HG03066 (cell line): Measurements from ENCODE around the gene AGBL4.
A peak's percentile ranks its signal among the peaks of the same experiment; 100 is the strongest.
"Not testable (repeated sequence)": the region's sequence is repeated elsewhere in the genome, so short reads cannot be mapped to it uniquely, and the experiment has no call there.

Experiments
- ATAC-seq: cut with Tn5 transposase; IDR thresholded peaks from one replicate; pipeline ENCODE4 v1.9.1; 2021; ENCODE audit warnings: low read depth; ENCODE audit not compliant: unreplicated experiment

The AGBL4 gene

DNA sequence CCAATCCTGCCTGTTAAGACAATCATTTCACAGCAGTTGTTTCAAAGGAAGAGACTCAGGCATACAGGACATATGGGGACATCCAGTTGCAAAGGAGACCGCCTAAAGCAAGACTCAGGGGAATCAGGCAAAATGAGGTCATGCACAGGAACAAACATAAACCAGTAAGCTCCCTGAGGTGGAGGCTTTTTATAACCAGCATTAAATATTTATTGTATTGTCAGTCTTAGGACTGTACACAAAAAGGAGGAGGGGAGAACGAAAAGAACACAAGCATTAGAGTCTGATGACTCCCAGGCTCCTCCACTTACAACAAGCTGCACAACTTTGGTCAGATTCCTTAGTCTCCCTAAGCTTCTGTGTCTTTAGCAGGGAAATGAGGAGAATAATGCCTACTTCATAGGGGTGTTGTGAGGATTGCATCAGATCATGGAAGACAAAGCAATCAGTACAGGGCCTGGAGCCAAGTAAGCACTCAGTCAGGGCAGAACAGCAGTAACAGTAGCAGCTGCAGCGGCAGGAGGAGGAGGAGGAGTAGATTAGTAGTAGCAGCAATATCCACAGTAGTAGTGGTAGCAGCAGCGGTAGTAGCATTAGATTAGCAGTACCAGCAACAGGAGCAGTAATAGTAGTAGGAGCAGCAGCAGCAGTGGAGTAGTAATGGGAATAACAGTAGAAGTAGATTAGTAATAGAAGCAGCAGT is 1497.6 kb downstream of the AGBL4 start:
- no peak for ATAC-seq

- ATAC-seq = no peak
Observed at GRCh38 chr1:48524892-48525467, 1498.8 kb downstream of the AGBL4 start.

GRCh38 chr1:48523558-48523957 is 1500.2 kb downstream of the AGBL4 start:
- no peak for ATAC-seq

DNA sequence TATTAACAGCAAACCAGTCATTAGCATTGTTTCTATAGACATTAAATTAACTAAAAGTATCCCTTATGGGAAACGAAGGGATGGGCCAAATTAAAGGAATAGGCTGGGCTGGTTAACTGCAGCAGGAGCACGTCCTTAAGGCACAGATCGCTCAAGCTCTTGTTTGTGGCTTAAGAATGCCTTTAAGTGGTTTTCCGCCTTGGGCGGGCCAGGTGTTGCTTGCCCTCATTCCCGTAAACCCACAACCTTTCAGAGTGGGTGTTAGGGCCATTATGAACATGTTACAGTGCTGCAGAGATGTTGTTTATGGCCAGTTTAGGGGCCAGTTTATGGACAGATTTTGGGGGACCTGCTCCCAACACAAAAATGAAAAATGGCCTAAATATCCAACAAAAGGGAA is 1503.9 kb downstream of the AGBL4 start:
- not testable (repeated sequence) for ATAC-seq

DNA sequence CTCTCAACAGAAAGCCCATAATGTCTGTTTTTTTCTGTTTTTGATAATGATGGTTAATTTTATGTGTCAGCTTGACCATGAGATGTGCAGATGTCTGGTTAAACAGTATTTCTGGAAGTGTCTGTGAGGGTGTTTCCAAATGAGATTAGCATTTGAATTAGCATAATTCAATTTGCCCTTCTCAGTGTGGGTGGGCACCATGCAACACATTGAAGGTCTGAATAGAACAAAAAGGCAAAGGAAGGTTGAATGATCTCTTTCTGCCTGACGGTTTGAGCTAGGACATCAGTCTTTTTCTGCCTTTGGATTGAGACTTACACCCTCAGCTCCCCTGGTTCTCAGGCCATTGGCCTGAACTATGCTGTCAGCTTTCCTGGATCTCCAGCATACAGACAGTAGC is 1516.9 kb downstream of the AGBL4 start:
- no peak for ATAC-seq

GRCh38 chr1:48500541-48501450 is 1523.0 kb downstream of the AGBL4 start:
- ATAC-seq = no peak

GRCh38 chr1:48499211-48499735 is 1524.5 kb downstream of the AGBL4 start:
- ATAC-seq = no peak

GRCh38 chr1:48498096-48498791 is 1525.5 kb downstream of the AGBL4 start:
- peak; percentile 79 for ATAC-seq

DNA sequence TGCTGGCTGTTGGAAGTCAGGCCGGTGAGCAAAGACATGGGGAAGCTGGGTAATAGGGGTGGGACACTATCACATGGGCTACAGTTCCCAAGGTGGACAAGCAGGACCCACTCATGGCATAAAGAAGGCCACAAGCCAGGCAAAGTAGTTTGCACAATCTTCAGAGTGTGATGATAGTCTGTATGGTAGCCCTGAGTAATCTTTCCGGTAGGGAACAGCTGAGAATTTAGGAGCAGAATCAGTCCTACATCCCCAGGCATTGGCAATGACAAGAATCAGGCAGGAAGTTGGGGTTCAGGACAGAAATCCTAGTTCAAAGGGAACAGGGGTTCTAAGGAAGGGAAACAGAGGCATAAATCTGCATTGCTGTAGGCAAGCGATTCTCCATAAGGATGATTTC is 1527.8 kb downstream of the AGBL4 start:
- no peak for ATAC-seq

GRCh38 chr1:48495166-48495565 is 1528.6 kb downstream of the AGBL4 start:
- no peak for ATAC-seq

DNA sequence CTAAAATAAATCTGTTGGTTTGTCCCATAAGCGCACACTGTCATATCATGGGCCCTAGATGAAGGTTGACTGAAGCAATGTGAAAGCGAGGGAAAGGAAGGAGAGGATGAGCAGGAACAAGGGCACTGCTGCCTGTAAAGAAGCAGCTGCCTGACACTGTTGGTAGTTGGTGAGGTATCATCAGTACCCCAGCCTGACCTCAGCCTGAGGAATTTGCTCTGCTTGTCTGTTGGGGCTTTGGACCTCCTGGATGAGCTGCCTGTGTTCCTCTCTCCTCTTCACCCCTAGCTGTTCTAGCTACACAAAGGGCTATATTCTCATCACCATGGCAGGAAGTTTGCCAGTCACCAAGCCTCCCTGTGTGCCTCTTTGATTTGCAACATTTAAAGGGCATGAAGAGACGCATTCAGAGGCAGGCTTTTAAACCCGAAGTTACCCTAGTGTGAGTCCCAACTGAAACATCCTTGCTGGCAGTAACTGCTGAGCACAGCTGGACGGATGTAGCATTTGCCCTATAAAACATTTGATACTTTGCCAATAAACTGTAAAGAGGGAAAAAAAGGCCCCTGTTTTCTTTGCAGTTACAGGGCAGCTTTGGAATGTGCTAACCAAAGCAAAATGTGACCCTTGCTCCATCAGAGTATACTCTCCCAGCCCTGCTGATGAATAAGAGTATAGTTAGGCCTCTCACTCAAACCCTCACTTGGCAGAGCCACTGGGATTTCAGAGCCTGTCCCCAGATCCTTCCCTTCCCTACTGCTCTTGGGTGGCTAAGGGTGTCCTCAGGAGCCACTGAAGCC is 1529.6 kb downstream of the AGBL4 start:
- no peak for ATAC-seq

GRCh38 chr1:48493041-48493440 is 1530.7 kb downstream of the AGBL4 start:
- ATAC-seq = no peak

DNA sequence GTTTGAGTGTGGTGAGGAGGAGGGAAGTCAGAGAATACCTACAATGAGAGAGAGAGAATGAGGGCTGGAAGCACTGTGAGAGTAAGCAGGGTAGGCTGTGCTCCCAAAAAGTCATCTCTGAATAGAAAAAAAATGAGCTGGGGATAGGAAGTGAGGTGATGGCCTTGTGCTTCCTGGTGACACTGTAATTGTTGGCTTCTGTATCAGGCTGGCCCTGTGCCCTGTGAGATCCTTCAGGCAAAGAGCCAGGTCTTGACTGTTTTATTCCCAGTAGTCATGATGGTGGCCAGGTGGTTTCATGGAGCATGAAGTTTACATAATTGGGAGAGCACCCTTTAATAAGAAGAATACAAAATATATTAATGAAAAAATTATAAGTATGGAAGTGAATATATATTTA is 1531.4 kb downstream of the AGBL4 start:
- no peak for ATAC-seq

DNA sequence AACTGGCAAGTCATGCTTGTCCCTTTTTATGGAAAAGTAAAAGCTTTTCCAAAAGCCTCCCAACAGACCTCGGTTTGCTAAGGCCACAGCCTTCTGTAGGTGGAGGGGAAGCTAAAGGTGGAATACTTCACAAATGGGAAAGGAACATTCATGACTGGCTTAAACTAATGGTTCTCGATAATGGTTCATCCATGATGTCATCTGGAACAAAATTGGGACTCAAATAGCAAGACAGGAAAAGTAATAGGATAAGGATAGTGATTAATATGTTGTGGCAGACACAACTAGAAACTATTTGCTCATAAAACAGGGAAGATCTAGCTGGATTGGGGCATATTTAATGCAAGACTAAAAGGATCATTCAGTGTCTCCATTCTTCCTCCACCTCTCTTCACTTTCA is 1535.0 kb downstream of the AGBL4 start:
- ATAC-seq = no peak
